Fibroblast of the aortic adventitia (primary cell): ENCODE results near the gene CAPN10. TPM values are rescaled to one million over a fixed set of nuclear protein-coding genes. Genes with fewer than 3 reads are reported as not detected.
A peak's percentile ranks its signal among the peaks of the same experiment; 100 is the strongest.

ENCODE experiments used
- DNase-seq: peaks from one replicate; pipeline ENCODE4 v3.0.0-alpha.2; 2010; ENCODE audit warnings: low read depth
- H3K4me3 ChIP-seq: 2 replicates; pipeline ENCODE4 v1.5.1; 2011; ENCODE audit warnings: low read depth, mild to moderate bottlenecking, control low read depth, low read length, moderate library complexity
- CTCF ChIP-seq: IDR thresholded peaks from 2 replicates; pipeline ENCODE4 v1.5.1; 2011; ENCODE audit warnings: mild to moderate bottlenecking, low read length, control low read depth, inconsistent platforms; ENCODE audit not compliant: insufficient read depth
- total RNA-seq: library from RNA; depleted of rRNA; stranded (reverse); fragments of >200 nt; gene quantifications from 2 replicates; pipeline ENCODE4 v1.2.3, GENCODE V29; 2012; ENCODE audit warnings: low replicate concordance

CAPN10 gene
- total RNA-seq, 1 donor, result 14.3 TPM

- no peak overlapping the region for H3K4me3 ChIP-seq
- TF ChIP-seq CTCF, result no peak
- no peak for DNase-seq
Measured at GRCh38 chr2:240603846-240604245, 17.3 kb downstream of the CAPN10 start.

DNA sequence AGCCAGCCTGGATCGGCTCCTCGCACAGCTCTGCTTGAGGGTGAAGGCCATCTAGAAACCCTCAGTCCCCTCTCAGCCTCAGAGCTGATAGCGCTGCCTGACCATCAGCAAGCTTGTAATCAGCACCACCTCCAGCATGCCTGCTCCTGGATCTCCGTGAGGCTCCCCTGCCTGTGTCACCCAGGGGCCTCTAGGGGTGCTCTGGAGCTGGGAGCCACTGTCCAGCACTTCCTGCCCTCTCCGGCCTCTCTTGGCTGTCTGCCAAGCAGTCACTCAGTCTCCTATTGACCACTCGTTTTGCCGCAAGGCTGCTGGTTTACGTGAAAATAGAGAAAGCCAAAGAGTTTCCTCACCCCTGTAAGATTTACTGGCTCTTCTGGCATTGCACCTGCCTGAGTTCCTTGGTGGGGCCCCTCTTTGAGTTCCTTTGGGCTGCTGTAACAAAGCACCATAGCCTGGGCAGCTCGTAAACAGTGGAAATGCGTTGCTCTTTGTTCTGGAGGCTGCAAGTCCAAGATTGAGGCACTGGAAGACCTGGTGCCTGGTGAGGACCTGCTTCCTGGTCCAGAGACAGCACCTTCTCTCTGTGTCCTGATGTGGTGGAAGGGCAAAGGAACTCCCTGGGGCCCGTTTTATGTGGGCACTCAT lies 17.9 kb downstream of the CAPN10 start:
- peak; percentile 27 for DNase-seq
- peak; percentile 54 for TF ChIP-seq CTCF
- H3K4me3 ChIP-seq, result no peak overlapping the region

- TF ChIP-seq CTCF, result no peak
- DNase-seq, result no peak
- H3K4me3 ChIP-seq, result no peak overlapping the region
Measured at GRCh38 chr2:240604939-240605716, 18.6 kb downstream of the CAPN10 start.

DNA sequence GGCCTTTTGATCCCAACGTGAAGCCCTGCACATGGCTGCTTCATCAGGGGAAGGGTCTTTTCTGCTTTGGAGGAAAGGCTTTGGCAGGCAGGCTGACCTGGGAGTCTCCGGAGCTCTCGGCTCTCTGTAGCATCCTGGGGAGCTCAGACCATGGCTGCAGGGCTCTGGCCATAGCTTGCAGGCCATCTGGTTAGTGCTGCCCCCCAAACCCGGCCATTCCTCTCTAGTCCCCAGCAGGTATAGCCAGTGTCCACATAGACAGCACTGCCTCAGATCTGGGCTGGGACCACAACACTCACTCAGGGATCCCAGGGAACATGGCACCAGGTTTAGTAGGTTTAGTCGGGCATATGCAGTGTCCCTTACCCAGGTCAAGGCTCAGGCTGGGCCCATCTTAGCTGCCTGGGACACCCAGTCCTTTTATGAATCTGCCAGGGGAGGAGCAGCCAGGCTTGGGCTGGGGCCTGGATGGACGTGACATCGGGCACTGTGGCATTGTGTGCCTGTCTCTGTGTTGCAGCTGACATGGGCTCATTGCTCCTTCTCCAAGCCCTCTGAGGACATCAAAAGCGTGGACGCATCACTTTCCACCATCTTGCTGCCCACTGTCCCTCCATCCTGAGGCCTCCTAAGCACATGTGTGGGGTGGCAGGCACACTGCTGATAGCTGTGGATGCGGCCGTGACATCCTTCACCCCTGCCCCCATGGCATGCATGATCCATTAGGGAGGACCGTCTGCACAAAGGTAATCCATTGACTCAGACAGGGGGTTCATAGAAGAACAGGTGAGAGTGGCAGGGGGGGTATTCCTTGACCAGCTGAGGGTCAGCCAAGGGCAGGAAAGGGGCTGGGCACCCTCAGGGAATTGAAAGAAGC lies 19.6 kb downstream of the CAPN10 start:
- no peak overlapping the region for H3K4me3 ChIP-seq
- DNase-seq, result no peak
- no peak for TF ChIP-seq CTCF

DNA sequence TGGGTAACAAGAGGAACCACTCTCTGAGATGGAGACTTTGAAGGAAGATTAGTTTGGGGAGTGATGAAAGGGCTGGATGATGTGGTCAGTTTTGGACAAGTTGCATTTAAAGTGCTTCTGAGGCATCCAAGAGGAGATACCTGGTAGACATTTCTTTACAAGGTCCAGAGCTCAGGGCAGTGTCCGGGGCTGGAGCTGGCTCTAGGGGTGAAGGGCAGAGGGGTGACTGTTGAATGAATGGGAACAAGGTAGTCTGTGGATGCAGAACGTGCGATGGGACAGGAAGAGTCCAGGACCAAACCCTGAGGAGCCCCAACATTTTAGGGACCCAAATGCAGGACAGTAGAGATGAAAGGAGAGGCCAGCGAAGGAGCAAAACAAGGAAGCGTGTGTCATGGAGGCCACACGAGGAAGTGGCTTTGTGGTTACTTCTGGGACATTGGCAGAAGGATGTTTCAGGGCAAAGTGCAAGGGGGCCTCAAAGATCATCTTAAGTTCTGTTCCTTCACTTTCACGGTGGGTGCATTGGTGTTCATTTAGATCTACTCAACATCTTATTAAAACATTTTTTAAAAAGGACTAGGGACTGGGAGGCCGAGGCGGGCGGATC lies 25.2 kb downstream of the CAPN10 start:
- TF ChIP-seq CTCF, result no peak
- no peak for DNase-seq
- H3K4me3 ChIP-seq, result no peak overlapping the region

GRCh38 chr2:240613781-240614180 lies 27.2 kb downstream of the CAPN10 start:
- DNase-seq, result no peak
- no peak for TF ChIP-seq CTCF
- H3K4me3 ChIP-seq, result no peak overlapping the region
